Esophagus muscularis mucosa (tissue), 3 donors: ENCODE results near the gene EVA1B.

Experiments used
- POLR2A ChIP-seq: fragments of 450-650 bp; IDR thresholded peaks from one replicate; pipeline ENCODE4 v1.6.1; 2017; ENCODE audit warnings: antibody characterized with exemption, moderate library complexity, mild to moderate bottlenecking, low read depth
- TF ChIP-seq, protein P1 (sequence below), 3 experiments: fragments of 200-600 bp in 2 of 3; fragments of 450-650 bp in 1 of 3; sonication (generic) in 2 of 3; IDR thresholded peaks; one replicate each; pipeline ENCODE4 v1.5.1; 2017 to 2019; ENCODE audit warnings: antibody characterized with exemption in 3 of 3, mild to moderate bottlenecking in 2 of 3, moderate library complexity in 1 of 3

DNA sequence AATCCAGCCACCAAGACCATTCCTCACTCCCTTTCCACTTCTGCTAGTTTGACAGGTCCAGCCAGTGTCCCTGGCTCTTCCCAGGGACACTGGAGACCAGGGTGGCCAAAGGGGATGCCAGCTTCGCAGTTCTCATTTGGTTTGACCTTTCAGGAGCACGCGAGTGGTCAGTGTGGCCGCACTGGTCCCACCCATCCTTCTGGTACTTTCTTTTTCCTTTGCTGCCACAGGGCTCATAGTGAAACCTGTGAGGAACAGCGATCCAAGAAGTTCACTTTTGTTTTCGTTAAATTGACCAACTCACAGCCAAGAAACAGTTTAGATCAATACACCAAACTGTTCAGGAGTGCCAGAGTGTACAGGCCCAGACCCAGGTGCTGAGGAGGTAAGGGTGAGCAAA is 14.4 kb upstream of the EVA1B start:
- TF ChIP-seq, protein P1, sequence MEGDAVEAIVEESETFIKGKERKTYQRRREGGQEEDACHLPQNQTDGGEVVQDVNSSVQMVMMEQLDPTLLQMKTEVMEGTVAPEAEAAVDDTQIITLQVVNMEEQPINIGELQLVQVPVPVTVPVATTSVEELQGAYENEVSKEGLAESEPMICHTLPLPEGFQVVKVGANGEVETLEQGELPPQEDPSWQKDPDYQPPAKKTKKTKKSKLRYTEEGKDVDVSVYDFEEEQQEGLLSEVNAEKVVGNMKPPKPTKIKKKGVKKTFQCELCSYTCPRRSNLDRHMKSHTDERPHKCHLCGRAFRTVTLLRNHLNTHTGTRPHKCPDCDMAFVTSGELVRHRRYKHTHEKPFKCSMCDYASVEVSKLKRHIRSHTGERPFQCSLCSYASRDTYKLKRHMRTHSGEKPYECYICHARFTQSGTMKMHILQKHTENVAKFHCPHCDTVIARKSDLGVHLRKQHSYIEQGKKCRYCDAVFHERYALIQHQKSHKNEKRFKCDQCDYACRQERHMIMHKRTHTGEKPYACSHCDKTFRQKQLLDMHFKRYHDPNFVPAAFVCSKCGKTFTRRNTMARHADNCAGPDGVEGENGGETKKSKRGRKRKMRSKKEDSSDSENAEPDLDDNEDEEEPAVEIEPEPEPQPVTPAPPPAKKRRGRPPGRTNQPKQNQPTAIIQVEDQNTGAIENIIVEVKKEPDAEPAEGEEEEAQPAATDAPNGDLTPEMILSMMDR (IDR thresholded peaks at IDR 0.05) = no peak
- no peak for TF ChIP-seq POLR2A
